HuH-7 (cell line): Measurements from ENCODE around the gene CPNE1.

Source experiments
- DNase-seq: peaks from one replicate; pipeline ENCODE4 v3.0.0; 2011; ENCODE audit warnings: low spot score

The CPNE1 gene

GRCh38 chr20:35598899-35599775, 65.6 kb downstream of the CPNE1 start:
- no peak for DNase-seq

GRCh38 chr20:35598476-35598875, 66.2 kb downstream of the CPNE1 start:
- DNase-seq: no peak

GRCh38 chr20:35597186-35597585, 67.5 kb downstream of the CPNE1 start:
- DNase-seq: no peak

- no peak for DNase-seq
These were observed 68.8 kb downstream of the CPNE1 start for GRCh38 chr20:35595901-35596300.

GRCh38 chr20:35595456-35595855, 69.2 kb downstream of the CPNE1 start:
- DNase-seq: no peak

- DNase-seq: no peak
These were observed 72.2 kb downstream of the CPNE1 start for GRCh38 chr20:35592339-35592974.

- DNase-seq: no peak
These were observed 76.3 kb downstream of the CPNE1 start for GRCh38 chr20:35588397-35588796.

GRCh38 chr20:35587436-35587835, 77.3 kb downstream of the CPNE1 start:
- DNase-seq: no peak

- DNase-seq: no peak
These were observed 77.8 kb downstream of the CPNE1 start for GRCh38 chr20:35586751-35587425.

GRCh38 chr20:35583636-35584560, 80.8 kb downstream of the CPNE1 start:
- DNase-seq: no peak

GRCh38 chr20:35582741-35583404, 81.8 kb downstream of the CPNE1 start:
- no peak for DNase-seq

- DNase-seq: no peak
These were observed 82.6 kb downstream of the CPNE1 start for GRCh38 chr20:35582131-35582530.

- no peak for DNase-seq
These were observed 85.5 kb downstream of the CPNE1 start for GRCh38 chr20:35579196-35579595.

GRCh38 chr20:35578469-35578868, 86.2 kb downstream of the CPNE1 start:
- no peak for DNase-seq

- DNase-seq: no peak
These were observed 87.9 kb downstream of the CPNE1 start for GRCh38 chr20:35576816-35577215.
